HCT116 (cell line): Measurements from ENCODE around the gene GNS. TPM values are rescaled to one million over a fixed set of nuclear protein-coding genes. Genes with fewer than 3 reads are reported as not detected.

Experiments
- ATAC-seq: fragments of 200-7000 bp; cut with Tn5 transposase; 2 replicates; pipeline ENCODE4 v1.9.1; 2020; ENCODE audit warnings: mild to moderate bottlenecking, moderate library complexity
- BruUV-seq: library from RNA; stranded (reverse); fragments of 400-500 nt; replicated peaks from 2 replicates; lab custom pipeline; 2021; lab: Mats Ljungman, UMichigan
- CTCF ChIA-PET: fragments of 300-600 bp; sonication (Branson Sonifier 250); formaldehyde crosslinking; loops from one replicate; lab custom pipeline; 2021; ENCODE audit warnings: antibody characterized with exemption; lab: Charles Lee
- POLR2A ChIA-PET: fragments of 300-600, 350-600 bp; sonication (Branson Sonifier 250); formaldehyde crosslinking; loops from one replicate; lab custom pipeline; 2021; ENCODE audit warnings: antibody characterized with exemption; lab: Charles Lee
- RAD21 ChIA-PET, 2 experiments: fragments of 300-600 bp; sonication (Branson Sonifier 250); formaldehyde crosslinking; loops; one replicate each; lab custom pipeline; 2023; ENCODE audit warnings: low total read pairs in 2 of 2; ENCODE audit not compliant: uncharacterized antibody in 2 of 2, unreplicated experiment in 2 of 2, low non-redundant PET in 1 of 2; lab: Charles Lee
- DNase-seq: peaks from one replicate; pipeline ENCODE4 v3.0.0-alpha.2; 2010; ENCODE audit warnings: low read depth, low spot score
- H2AFZ ChIP-seq: fragments of 200-600 bp; shearing (Covaris generic), sonication (generic); 2 replicates; pipeline ENCODE4 v1.6.1; 2017; ENCODE audit warnings: low read depth, mixed run types, mixed read lengths, antibody characterized with exemption, low read length; ENCODE audit not compliant: poor library complexity, severe bottlenecking
- H3K27ac ChIP-seq: 2 replicates; pipeline ENCODE4 v1.5.1; 2012; ENCODE audit warnings: low read depth, low read length
- H3K27me3 ChIP-seq: fragments of 200-600 bp; sonication (generic); 2 replicates; pipeline ENCODE4 v1.6.1; 2016; ENCODE audit warnings: mixed run types, low read length, mixed read lengths; ENCODE audit not compliant: insufficient read depth
- H3K36me3 ChIP-seq, 2 experiments: fragments of 200-500 bp in 1 of 2; fragments of 200-600 bp in 1 of 2; sonication (Bioruptor generic) in 1 of 2; sonication (generic) in 1 of 2; 2 replicates each; pipeline versions ENCODE4 v1.5.1 to v1.6.1; 2014 to 2016; ENCODE audit warnings: low read length in 2 of 2, inconsistent platforms in 1 of 2, mixed read lengths in 1 of 2, mixed run types in 1 of 2; ENCODE audit not compliant: insufficient read depth in 2 of 2, control insufficient read depth in 1 of 2
- H3K4me1 ChIP-seq, 2 experiments: fragments of 200-600 bp in 1 of 2; sonication (generic) in 1 of 2; 2 replicates each; pipeline versions ENCODE4 v1.5.1 to v1.6.1; 2012 to 2017; ENCODE audit warnings: low read length in 2 of 2, inconsistent platforms in 1 of 2, mild to moderate bottlenecking in 1 of 2, mixed read lengths in 1 of 2, mixed run types in 1 of 2, moderate library complexity in 1 of 2; ENCODE audit not compliant: insufficient read depth in 2 of 2, control insufficient read depth in 1 of 2
- H3K4me2 ChIP-seq: fragments of 200-600 bp; sonication (generic); 2 replicates; pipeline ENCODE4 v1.6.1; 2017; ENCODE audit warnings: mixed run types, low read length, mixed read lengths
- H3K4me3 ChIP-seq, 2 experiments: fragments of 200-600 bp in 1 of 2; sonication (generic) in 1 of 2; replicated peaks in 1 of 2; 2 replicates each; pipeline ENCODE4 v1.5.1; 2011 to 2016; ENCODE audit warnings: low read length in 2 of 2, control low read depth in 1 of 2, low read depth in 1 of 2, mild to moderate bottlenecking in 1 of 2, mixed read lengths in 1 of 2, mixed run types in 1 of 2
- H3K79me2 ChIP-seq: fragments of 200-600 bp; sonication (generic); 2 replicates; pipeline ENCODE4 v1.6.1; 2017; ENCODE audit warnings: mild to moderate bottlenecking, mixed run types, low read length, moderate library complexity, mixed read lengths; ENCODE audit not compliant: insufficient read depth
- H3K9ac ChIP-seq: fragments of 200-600 bp; sonication (generic); 2 replicates; pipeline ENCODE4 v1.6.1; 2016; ENCODE audit warnings: low read length, mixed read lengths
- H3K9me2 ChIP-seq: fragments of 200-600 bp; sonication (generic), shearing (Covaris generic); 2 replicates; pipeline ENCODE4 v1.6.1; 2017; ENCODE audit warnings: mixed run types, mild to moderate bottlenecking, moderate library complexity; ENCODE audit not compliant: insufficient read depth
- H3K9me3 ChIP-seq, 2 experiments: fragments of 200-500 bp in 1 of 2; fragments of 200-600 bp in 1 of 2; sonication (Bioruptor generic) in 1 of 2; sonication (generic) in 1 of 2; 2 replicates each; pipeline ENCODE4 v1.6.1; 2014 to 2017; ENCODE audit warnings: low read length in 2 of 2, mixed read lengths in 2 of 2, inconsistent platforms in 1 of 2, low read depth in 1 of 2, mild to moderate bottlenecking in 1 of 2, mixed run types in 1 of 2, moderate library complexity in 1 of 2; ENCODE audit not compliant: control insufficient read depth in 1 of 2, insufficient read depth in 1 of 2
- H4K20me1 ChIP-seq: fragments of 200-600 bp; sonication (generic), shearing (Covaris generic); 2 replicates; pipeline ENCODE4 v1.6.1; 2017; ENCODE audit warnings: mixed run types, mild to moderate bottlenecking, moderate library complexity; ENCODE audit not compliant: insufficient read depth
- ATF3 ChIP-seq: IDR thresholded peaks from 2 replicates; pipeline ENCODE4 v1.6.1; 2012
- CTCF ChIP-seq, 3 experiments: fragments of 200-600 bp in 1 of 3; sonication (generic) in 1 of 3; IDR thresholded peaks in 2 of 3; conservative IDR thresholded peaks in 1 of 3; 2 replicates each; pipeline ENCODE4 v1.5.1; 2012 to 2017; ENCODE audit warnings: low read depth in 2 of 3, low read length in 2 of 3, antibody characterized with exemption in 1 of 3, borderline replicate concordance in 1 of 3, control low read depth in 1 of 3, mild to moderate bottlenecking in 1 of 3, mixed read lengths in 1 of 3, mixed run types in 1 of 3, moderate library complexity in 1 of 3; ENCODE audit not compliant: insufficient read depth in 1 of 3
- EZH2 ChIP-seq: fragments of 200-600 bp; sonication (generic); IDR thresholded peaks from 2 replicates; pipeline ENCODE4 v1.6.1; 2017; ENCODE audit warnings: antibody characterized with exemption, mixed run types
- FOSL1 ChIP-seq: IDR thresholded peaks from 2 replicates; pipeline ENCODE4 v1.6.1; 2012; ENCODE audit warnings: low read depth
- REST ChIP-seq: IDR thresholded peaks from 2 replicates; pipeline ENCODE4 v1.6.1; 2012; ENCODE audit warnings: low read depth
- TCF7L2 ChIP-seq: IDR thresholded peaks from 2 replicates; pipeline ENCODE4 v1.7.0; 2011; ENCODE audit warnings: borderline replicate concordance, inconsistent platforms; ENCODE audit not compliant: insufficient read depth, insufficient read length; ENCODE audit errors: extremely low read depth
- ZNF274 ChIP-seq: fragments of 200-500 bp; sonication (Bioruptor generic); IDR thresholded peaks from 2 replicates; pipeline ENCODE4 v1.6.1; 2014; ENCODE audit warnings: mild to moderate bottlenecking, low read depth, low read length, inconsistent platforms
- intact Hi-C: fragments of 100-400 bp; cut with micrococcal nuclease; formaldehyde crosslinking; loops from 2 replicates; pipeline ENCODE4 v1.10.0; 2022
- total RNA-seq: library from RNA; stranded (reverse); gene quantifications from one replicate; pipeline ENCODE4 v1.2.1, GENCODE V29; 2021; ENCODE audit not compliant: unreplicated experiment

The GNS gene
- total RNA-seq, 1 experiment from 2014 or later = 45.7 TPM

- Histone ChIP-seq H3K27me3 (no peaks in the 10 kb centered on the region), H4K20me1 (no peaks in the 10 kb centered on the region), H2AFZ (no peak overlapping the region), H3K79me2 (no peaks in the 10 kb centered on the region), H3K4me1 (peaks cover 11 to 12% of the 10 kb centered on the region in 2 experiments), H3K4me2 (no peak overlapping the region), H3K4me3 (no peak overlapping the region), H3K36me3 (peaks cover 0 to 6% of the 10 kb centered on the region in 2 experiments; a peak in 2 of 4 replicates), H3K9me2 (no peaks in the 10 kb centered on the region), H3K27ac (no peak overlapping the region), H3K9me3 (no peaks in the 10 kb centered on the region), H3K9ac (no peak overlapping the region)
- intact Hi-C loops = no loop called here
- ATAC-seq (no peak), DNase-seq (no peak)
- ChIA-PET CTCF (no interaction called here), POLR2A (no interaction called here), RAD21 (no interaction called here)
- no TSS peak for BruUV-seq
- no peak for TF ChIP-seq FOSL1
- TF ChIP-seq ATF3 = no peak
- TF ChIP-seq REST = no peak
- no peak for TF ChIP-seq EZH2
- TF ChIP-seq TCF7L2 = no peak
- TF ChIP-seq CTCF (IDR thresholded peaks at IDR 0.05 in 2 of 3, conservative IDR thresholded peaks at IDR 0.05 in 1 of 3; ENCODE audit: borderline replicate concordance in 1 of 3, insufficient read depth in 1 of 3, low read depth in 2 of 3, low read length in 2 of 3) = no peak
- TF ChIP-seq ZNF274 = no peak
These were observed 27.5 kb downstream of the GNS start for GRCh38 chr12:64731683-64732082.
